H1 (cell line): ENCODE results near the gene RBM8A. TPM values are rescaled to one million over a fixed set of nuclear protein-coding genes. Genes with fewer than 3 reads are reported as not detected.

Experiments
- EP300 ChIP-seq, 2 experiments: IDR thresholded peaks; 1 replicate in 1 of 2; 2 replicates in 1 of 2; pipeline ENCODE4 v1.6.1; 2011 to 2012; ENCODE audit warnings: low read depth in 2 of 2, low read length in 2 of 2, mild to moderate bottlenecking in 2 of 2, borderline replicate concordance in 1 of 2, inconsistent platforms in 1 of 2, moderate library complexity in 1 of 2
- HDAC2 ChIP-seq, 2 experiments: fragments of 300-600 bp in 1 of 2; sonication (generic) in 1 of 2; IDR thresholded peaks; 2 replicates each; pipeline ENCODE4 v1.6.1; 2011 to 2012; ENCODE audit warnings: low read depth in 2 of 2, low read length in 2 of 2, mild to moderate bottlenecking in 2 of 2, moderate library complexity in 2 of 2, borderline replicate concordance in 1 of 2, inconsistent platforms in 1 of 2
- KDM4A ChIP-seq: IDR thresholded peaks from one replicate; pipeline ENCODE4 v1.7.1; 2012; ENCODE audit warnings: low read depth, mild to moderate bottlenecking, moderate library complexity, low read length, inconsistent platforms; ENCODE audit not compliant: severe bottlenecking
- NANOG ChIP-seq: IDR thresholded peaks from 2 replicates; pipeline ENCODE4 v1.6.1; 2011; ENCODE audit warnings: low read length, low read depth, mild to moderate bottlenecking, inconsistent platforms; ENCODE audit not compliant: insufficient read depth, poor library complexity, severe bottlenecking
- SP4 ChIP-seq: IDR thresholded peaks from 2 replicates; pipeline ENCODE4 v1.6.1; 2012; ENCODE audit warnings: low read length, inconsistent platforms
- polyA plus RNA-seq, 7 experiments: library from polyadenylated mRNA; depleted of rRNA in 3 of 7; stranded (reverse) in 5 of 7; unstranded in 2 of 7; fragments of >200 nt in 5 of 7; fragments of 200-250 nt in 2 of 7; gene quantifications; 1 replicate in 5 of 7; 2 replicates in 1 of 7; 4 replicates in 1 of 7; pipeline versions ENCODE4 v1.2.1 to v1.2.3, GENCODE V29; 2011 to 2013; ENCODE audit warnings: missing spikeins in 2 of 7, mixed read lengths in 2 of 7
- total RNA-seq: library from RNA; stranded (reverse); fragmentation: NEBNext Ultra II Directional; extraction: Animal tissue kit (Norgen Biotek cat#: 25700); gene quantifications from 2 replicates; pipeline ENCODE4 v1.2.1, GENCODE V29; 2021

Gene RBM8A
- total and polyA plus RNA-seq, 2 of the 8 experiments (the other 6 are each of a cell fraction or from before 2014, with no cell fraction given), result 125 to 216 TPM

DNA sequence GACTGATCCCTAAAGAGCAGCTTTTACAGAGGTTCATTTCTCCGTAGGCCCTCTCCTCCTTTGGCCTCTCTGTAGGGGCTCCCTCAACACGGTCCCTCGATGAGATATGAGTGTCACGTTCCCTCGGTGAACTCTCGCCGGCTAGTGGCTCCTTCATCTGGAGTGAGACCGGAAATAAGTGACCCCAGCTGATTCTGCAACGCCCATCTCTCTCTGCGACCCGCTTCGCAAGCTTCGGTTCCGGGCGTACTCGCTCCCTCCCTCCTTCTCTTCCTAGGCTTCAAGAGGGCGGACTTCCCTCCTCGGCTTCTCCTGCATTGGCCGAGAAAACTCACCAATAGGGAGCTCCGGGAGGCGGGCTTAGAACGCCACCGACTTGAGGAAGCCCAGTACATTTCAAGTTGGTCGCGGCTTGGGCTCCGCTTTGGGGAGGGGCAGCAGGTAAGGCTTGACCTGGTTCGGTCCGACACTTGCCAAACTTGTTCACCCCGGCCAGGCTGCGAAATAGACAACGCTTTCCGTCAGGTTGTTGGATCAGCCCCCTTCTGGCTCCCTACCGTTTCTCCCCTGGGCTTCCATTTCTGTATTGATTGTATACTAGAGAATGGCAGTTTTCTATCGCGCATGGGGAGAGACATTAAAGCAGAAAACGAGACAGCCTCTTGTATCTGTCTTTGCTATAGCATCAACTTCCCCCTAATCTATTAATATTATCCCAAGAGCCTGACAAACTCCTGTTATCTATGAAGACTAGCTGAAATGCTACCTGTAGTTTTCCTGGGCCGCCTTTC is 37.2 kb upstream of the RBM8A start, which contains the start of the genes ANKRD34A and POLR3GL (continued):
- TF ChIP-seq EP300 (IDR thresholded peaks at IDR 0.05; ENCODE audit: borderline replicate concordance in 1 of 2, low read depth in 2 of 2, low read length in 2 of 2) (no peak), SP4 (no peak), KDM4A (peak; percentile 64), HDAC2 (IDR thresholded peaks at IDR 0.05; ENCODE audit: borderline replicate concordance in 1 of 2, low read depth in 2 of 2, low read length in 2 of 2) (no peak), NANOG (no peak)
